ENCODE measurements around the gene MFSD1.
A peak's percentile ranks its signal among the peaks of the same experiment; 100 is the strongest.

MFSD1 gene, protein sequence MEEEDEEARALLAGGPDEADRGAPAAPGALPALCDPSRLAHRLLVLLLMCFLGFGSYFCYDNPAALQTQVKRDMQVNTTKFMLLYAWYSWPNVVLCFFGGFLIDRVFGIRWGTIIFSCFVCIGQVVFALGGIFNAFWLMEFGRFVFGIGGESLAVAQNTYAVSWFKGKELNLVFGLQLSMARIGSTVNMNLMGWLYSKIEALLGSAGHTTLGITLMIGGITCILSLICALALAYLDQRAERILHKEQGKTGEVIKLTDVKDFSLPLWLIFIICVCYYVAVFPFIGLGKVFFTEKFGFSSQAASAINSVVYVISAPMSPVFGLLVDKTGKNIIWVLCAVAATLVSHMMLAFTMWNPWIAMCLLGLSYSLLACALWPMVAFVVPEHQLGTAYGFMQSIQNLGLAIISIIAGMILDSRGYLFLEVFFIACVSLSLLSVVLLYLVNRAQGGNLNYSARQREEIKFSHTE

GRCh38 chr3:158801696-158802408 lies at the start of gene MFSD1:
Gene MFSD1, plus strand, starts transcription at chr3:158802054. Its CDS starts 99 bp downstream, at chr3:158802153.
- Histone ChIP-seq H3K27me3 (replicated peaks; ENCODE audit: control insufficient read depth, insufficient read depth, low read length) (no peaks in the 10 kb centered on the region), H3K4me3 (replicated peaks; ENCODE audit: low read depth, low read length) (peak within 1 kb of the TSS; percentile 99), H3K36me3 (ENCODE audit: control insufficient read depth, insufficient read depth, low read length) (no peaks in the 10 kb centered on the region; the same call in 1 of the 2 replicates)
- TF ChIP-seq, protein P1, sequence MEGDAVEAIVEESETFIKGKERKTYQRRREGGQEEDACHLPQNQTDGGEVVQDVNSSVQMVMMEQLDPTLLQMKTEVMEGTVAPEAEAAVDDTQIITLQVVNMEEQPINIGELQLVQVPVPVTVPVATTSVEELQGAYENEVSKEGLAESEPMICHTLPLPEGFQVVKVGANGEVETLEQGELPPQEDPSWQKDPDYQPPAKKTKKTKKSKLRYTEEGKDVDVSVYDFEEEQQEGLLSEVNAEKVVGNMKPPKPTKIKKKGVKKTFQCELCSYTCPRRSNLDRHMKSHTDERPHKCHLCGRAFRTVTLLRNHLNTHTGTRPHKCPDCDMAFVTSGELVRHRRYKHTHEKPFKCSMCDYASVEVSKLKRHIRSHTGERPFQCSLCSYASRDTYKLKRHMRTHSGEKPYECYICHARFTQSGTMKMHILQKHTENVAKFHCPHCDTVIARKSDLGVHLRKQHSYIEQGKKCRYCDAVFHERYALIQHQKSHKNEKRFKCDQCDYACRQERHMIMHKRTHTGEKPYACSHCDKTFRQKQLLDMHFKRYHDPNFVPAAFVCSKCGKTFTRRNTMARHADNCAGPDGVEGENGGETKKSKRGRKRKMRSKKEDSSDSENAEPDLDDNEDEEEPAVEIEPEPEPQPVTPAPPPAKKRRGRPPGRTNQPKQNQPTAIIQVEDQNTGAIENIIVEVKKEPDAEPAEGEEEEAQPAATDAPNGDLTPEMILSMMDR (IDR thresholded peaks at IDR 0.05; ENCODE audit: insufficient read depth, low read length, poor library complexity, severe bottlenecking) = no peak
- peak; percentile 88 for DNase-seq (ENCODE audit: extremely low read depth, insufficient read length)

GRCh38 chr3:158753854-158754253 lies 48.0 kb upstream of the MFSD1 start:
- Histone ChIP-seq H3K4me3 (replicated peaks; ENCODE audit: low read depth, low read length) (no peak overlapping the region), H3K27me3 (replicated peaks; ENCODE audit: control insufficient read depth, insufficient read depth, low read length) (no peaks in the 10 kb centered on the region), H3K36me3 (ENCODE audit: control insufficient read depth, insufficient read depth, low read length) (no peaks in the 10 kb centered on the region)
- DNase-seq (ENCODE audit: extremely low read depth, insufficient read length) = no peak
- TF ChIP-seq, protein P1 (IDR thresholded peaks at IDR 0.05; ENCODE audit: insufficient read depth, low read length, poor library complexity, severe bottlenecking) = no peak

- TF ChIP-seq, protein P1 (IDR thresholded peaks at IDR 0.05; ENCODE audit: insufficient read depth, low read length, poor library complexity, severe bottlenecking) = no peak
- no peak for DNase-seq (ENCODE audit: extremely low read depth, insufficient read length)
- Histone ChIP-seq H3K4me3 (replicated peaks; ENCODE audit: low read depth, low read length) (no peak overlapping the region), H3K27me3 (replicated peaks; ENCODE audit: control insufficient read depth, insufficient read depth, low read length) (no peaks in the 10 kb centered on the region), H3K36me3 (ENCODE audit: control insufficient read depth, insufficient read depth, low read length) (no peaks in the 10 kb centered on the region)
Measured at GRCh38 chr3:158755421-158755820, 46.4 kb upstream of the MFSD1 start.

GRCh38 chr3:158761350-158761749 lies 40.5 kb upstream of the MFSD1 start:
- H3K4me3 ChIP-seq (replicated peaks; ENCODE audit: low read depth, low read length) = no peak overlapping the region
- H3K36me3 ChIP-seq (ENCODE audit: control insufficient read depth, insufficient read depth, low read length) = no peaks in the 10 kb centered on the region
- DNase-seq (ENCODE audit: extremely low read depth, insufficient read length) = no peak
- H3K27me3 ChIP-seq (replicated peaks; ENCODE audit: control insufficient read depth, insufficient read depth, low read length) = no peaks in the 10 kb centered on the region
- TF ChIP-seq, protein P1 (IDR thresholded peaks at IDR 0.05; ENCODE audit: insufficient read depth, low read length, poor library complexity, severe bottlenecking) = no peak

DNA sequence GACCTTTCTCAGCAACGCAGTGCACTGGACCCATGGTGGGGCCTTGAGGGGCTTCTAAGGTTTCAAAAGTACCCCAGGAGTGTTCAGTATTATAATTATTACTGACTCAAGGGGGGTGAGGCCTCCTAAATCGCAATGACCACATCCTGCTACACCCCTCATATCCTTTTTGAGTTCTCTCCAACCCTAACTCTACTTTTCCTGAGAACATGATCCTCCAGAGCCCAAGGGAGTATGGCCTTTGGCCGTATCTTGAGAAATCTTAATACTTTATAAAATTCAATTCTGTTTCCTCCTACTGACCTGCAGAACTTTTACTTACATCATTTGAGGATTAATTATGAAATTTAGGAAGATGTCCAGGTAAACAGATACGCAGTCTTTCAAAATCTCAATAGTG lies 39.2 kb upstream of the MFSD1 start:
- no peaks in the 10 kb centered on the region for H3K36me3 ChIP-seq (ENCODE audit: control insufficient read depth, insufficient read depth, low read length)
- TF ChIP-seq, protein P1 (IDR thresholded peaks at IDR 0.05; ENCODE audit: insufficient read depth, low read length, poor library complexity, severe bottlenecking) = no peak
- no peaks in the 10 kb centered on the region for H3K27me3 ChIP-seq (replicated peaks; ENCODE audit: control insufficient read depth, insufficient read depth, low read length)
- H3K4me3 ChIP-seq (replicated peaks; ENCODE audit: low read depth, low read length) = no peak overlapping the region
- no peak for DNase-seq (ENCODE audit: extremely low read depth, insufficient read length)
